Upper lobe of right lung (tissue), 1 donor: Measurements from ENCODE around the gene AKT1. TPM values are rescaled to one million over a fixed set of nuclear protein-coding genes. Genes with fewer than 3 reads are reported as not detected.
"Not testable (repeated sequence)": the region's sequence is repeated elsewhere in the genome, so short reads cannot be mapped to it uniquely, and the experiment has no call there.

Source experiments
- ATAC-seq: fragments of 200-7000 bp; cut with Tn5 transposase; one replicate; pipeline ENCODE4 v1.9.1; 2020; ENCODE audit warnings: mild to moderate bottlenecking, moderate library complexity
- DNase-seq: peaks from one replicate; pipeline ENCODE4 v3.0.0-alpha.2; 2020
- H3K27ac ChIP-seq: fragments of 200-600 bp; one replicate; pipeline ENCODE4 v1.8.0; 2022
- H3K27me3 ChIP-seq: fragments of 200-600 bp; one replicate; pipeline ENCODE4 v1.8.0; 2022; ENCODE audit warnings: mild to moderate bottlenecking
- H3K36me3 ChIP-seq: fragments of 200-600 bp; one replicate; pipeline ENCODE4 v1.8.0; 2022
- H3K4me1 ChIP-seq: fragments of 200-600 bp; one replicate; pipeline ENCODE4 v1.8.0; 2022
- H3K4me3 ChIP-seq: fragments of 200-600 bp; one replicate; pipeline ENCODE4 v1.8.0; 2022; ENCODE audit warnings: mild to moderate bottlenecking
- H3K9me3 ChIP-seq: fragments of 200-600 bp; one replicate; pipeline ENCODE4 v1.8.0; 2022
- intact Hi-C: fragments of 100-400 bp; cut with DNase I; formaldehyde crosslinking; loops from one replicate; pipeline ENCODE4 v1.11.0; 2022
- total RNA-seq: library from RNA; stranded (reverse); fragmentation: NEBNext Ultra II Directional; extraction: Animal tissue kit (Norgen Biotek cat#: 25700); gene quantifications from one replicate; pipeline ENCODE4 v1.2.1, GENCODE V29; 2021
- TF ChIP-seq, protein P1 (sequence below): fragments of 200-600 bp; IDR thresholded peaks from one replicate; pipeline ENCODE4 v1.8.0; 2022; ENCODE audit warnings: antibody characterized with exemption
- donor health status: DM: no; HTN: yes; CAD: no; lungs with severe emphysema.

The AKT1 gene
- total RNA-seq, 1 donor from 2014 or later: 174 TPM

DNA sequence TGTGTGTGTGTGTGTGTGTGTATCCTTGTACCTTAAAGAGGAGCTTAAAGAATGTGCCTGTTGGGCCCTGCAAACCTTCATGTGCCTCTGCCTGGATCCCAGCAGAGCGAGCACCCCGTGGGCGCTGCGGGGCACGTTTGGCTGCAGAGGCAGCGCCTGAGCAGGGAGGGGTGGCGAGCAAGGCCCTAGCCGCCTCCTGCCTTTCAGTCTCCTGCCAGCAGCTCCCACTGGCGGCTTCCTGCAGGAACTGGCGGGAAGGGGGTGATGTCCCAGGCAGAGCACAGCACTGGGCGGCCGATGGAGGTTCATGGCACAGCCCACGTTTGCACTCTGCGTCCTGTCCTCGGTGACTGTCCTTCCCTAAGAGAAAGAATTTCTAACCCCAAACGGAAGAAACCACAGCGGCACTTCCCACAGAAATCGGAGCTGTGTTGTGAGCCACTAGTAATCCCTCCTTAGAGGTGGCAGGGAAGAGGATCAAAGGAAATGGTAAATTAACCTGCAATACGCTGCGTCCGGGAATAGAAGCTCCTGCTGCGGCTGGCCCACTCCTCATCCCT lies 25.2 kb upstream of the AKT1 start:
- ATAC-seq: peak; percentile 65
- no peaks in the 10 kb centered on the region for H3K9me3 ChIP-seq
- no peak overlapping the region for H3K27ac ChIP-seq
- DNase-seq: peak; percentile 88
- no peaks in the 10 kb centered on the region for H3K36me3 ChIP-seq
- TF ChIP-seq, protein P1, sequence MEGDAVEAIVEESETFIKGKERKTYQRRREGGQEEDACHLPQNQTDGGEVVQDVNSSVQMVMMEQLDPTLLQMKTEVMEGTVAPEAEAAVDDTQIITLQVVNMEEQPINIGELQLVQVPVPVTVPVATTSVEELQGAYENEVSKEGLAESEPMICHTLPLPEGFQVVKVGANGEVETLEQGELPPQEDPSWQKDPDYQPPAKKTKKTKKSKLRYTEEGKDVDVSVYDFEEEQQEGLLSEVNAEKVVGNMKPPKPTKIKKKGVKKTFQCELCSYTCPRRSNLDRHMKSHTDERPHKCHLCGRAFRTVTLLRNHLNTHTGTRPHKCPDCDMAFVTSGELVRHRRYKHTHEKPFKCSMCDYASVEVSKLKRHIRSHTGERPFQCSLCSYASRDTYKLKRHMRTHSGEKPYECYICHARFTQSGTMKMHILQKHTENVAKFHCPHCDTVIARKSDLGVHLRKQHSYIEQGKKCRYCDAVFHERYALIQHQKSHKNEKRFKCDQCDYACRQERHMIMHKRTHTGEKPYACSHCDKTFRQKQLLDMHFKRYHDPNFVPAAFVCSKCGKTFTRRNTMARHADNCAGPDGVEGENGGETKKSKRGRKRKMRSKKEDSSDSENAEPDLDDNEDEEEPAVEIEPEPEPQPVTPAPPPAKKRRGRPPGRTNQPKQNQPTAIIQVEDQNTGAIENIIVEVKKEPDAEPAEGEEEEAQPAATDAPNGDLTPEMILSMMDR: peak; percentile 51
- intact Hi-C loops: no loop called here
- peaks cover 12% of the 10 kb centered on the region for H3K4me1 ChIP-seq
- no peaks in the 10 kb centered on the region for H3K27me3 ChIP-seq
- H3K4me3 ChIP-seq: no peak overlapping the region

DNA sequence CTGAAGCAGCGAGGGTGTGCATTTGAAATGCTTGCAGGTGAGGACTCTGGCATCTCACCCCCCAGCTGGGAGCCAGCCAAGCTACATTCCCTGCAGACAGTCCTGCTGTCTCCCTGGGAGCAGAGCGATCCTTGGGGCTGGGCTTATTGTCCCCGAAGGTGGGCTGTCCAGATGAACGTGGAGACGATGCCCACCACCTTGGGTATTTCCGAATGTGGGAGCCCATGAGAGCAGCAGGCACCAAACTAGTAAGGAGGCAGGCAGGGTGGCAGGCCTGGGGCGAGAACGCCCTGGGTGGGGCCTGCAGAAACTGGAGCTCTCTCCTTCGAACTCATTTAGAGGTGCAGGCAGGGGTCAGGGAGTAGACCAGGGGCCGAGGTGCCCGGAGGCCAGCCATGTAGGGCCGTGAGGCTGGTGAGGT lies 23.8 kb upstream of the AKT1 start:
- H3K27ac ChIP-seq: no peak overlapping the region
- no peaks in the 10 kb centered on the region for H3K27me3 ChIP-seq
- ATAC-seq (no peak), DNase-seq (peak; percentile 55)
- TF ChIP-seq, protein P1: no peak
- peaks cover 16% of the 10 kb centered on the region for H3K4me1 ChIP-seq
- intact Hi-C loops: no loop called here
- no peaks in the 10 kb centered on the region for H3K36me3 ChIP-seq
- H3K4me3 ChIP-seq: no peak overlapping the region
- H3K9me3 ChIP-seq: no peaks in the 10 kb centered on the region

DNA sequence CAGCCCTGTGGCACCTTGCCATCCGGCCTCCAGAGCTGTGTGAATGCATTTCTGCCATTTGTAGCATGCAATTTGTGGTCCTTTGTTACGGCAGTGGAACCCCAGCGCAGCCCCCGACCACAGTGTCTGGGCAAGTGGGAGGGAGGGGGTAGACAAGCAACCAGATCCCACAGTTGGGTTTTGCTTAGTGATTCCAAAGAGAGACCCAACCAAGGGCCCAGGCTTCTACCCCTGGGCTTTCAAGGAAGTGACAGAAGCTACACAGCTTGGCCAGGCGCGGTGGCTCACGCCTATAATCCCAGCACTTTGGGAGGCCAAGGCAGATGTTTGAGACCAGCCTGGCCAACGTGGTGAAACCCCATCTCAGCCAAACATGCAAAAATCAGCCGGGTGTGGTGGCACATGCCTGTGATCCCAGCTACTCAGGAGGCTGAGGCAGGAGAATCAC lies 23.2 kb upstream of the AKT1 start:
- Histone ChIP-seq H3K36me3 (no peaks in the 10 kb centered on the region), H3K4me1 (peaks cover 21% of the 10 kb centered on the region), H3K27me3 (no peaks in the 10 kb centered on the region), H3K9me3 (no peaks in the 10 kb centered on the region), H3K27ac (no peak overlapping the region), H3K4me3 (no peak overlapping the region)
- intact Hi-C loops: no loop called here
- TF ChIP-seq, protein P1: no peak
- DNase-seq: peak; percentile 65
- no peak for ATAC-seq

DNA sequence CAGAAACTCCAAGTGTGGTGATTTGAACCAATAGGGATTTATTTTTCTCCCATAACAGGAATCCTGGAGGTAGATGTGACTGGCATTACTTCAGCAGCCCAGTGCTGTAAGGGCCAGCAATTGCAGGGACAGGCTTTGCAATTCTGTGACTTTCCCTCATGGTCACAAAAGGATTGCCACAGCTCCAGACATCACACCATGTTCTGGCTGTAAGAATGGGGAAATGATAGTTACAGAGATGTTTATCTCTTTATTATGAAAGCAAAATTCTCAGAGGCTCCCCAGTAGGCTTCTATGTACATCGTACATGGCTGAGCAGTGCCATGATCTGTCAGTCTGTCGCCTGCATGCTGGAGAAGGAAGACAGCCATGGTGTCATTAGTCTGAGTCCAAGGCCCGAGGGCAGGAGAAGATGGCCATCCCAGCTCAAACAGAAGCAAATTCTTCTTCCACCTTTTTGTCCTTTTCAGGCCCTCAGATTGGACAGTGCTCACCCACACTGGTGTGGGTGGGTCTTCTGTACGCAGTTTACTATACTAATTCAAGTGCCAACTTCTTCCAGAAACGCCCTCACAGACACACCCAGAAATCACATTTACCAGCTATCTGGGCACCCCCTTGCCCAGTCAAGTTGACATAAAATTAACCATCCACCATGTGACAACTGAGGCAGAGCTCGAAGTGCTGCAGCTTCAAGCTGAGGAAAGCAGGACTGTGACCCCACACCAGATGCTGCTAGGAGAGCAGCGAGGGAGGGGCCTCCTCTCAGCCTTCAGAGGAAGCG lies 22.6 kb upstream of the AKT1 start:
- Histone ChIP-seq H3K4me3 (no peak overlapping the region), H3K27me3 (no peaks in the 10 kb centered on the region), H3K9me3 (no peaks in the 10 kb centered on the region), H3K4me1 (peaks cover 21% of the 10 kb centered on the region), H3K27ac (no peak overlapping the region), H3K36me3 (no peaks in the 10 kb centered on the region)
- intact Hi-C loops: no loop called here
- ATAC-seq (no peak), DNase-seq (no peak)
- TF ChIP-seq, protein P1: no peak

DNA sequence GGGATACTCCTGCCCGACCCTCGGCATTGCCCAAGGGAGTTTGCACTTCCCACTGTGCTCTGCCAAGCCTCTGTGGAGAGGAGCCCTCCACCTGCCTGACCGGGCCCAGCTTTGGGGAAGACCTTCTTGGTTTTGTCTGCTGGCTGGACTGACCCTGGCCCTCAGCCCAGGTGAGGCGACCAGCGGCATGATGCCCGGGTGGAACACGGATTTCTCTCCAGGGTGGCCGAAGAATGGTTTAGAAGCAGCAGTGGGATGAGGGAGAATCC lies 21.0 kb upstream of the AKT1 start:
- no peaks in the 10 kb centered on the region for H3K9me3 ChIP-seq
- peak overlapping the region; percentile 86 for H3K4me3 ChIP-seq
- DNase-seq: no peak
- intact Hi-C loops: no loop called here
- peaks cover 21% of the 10 kb centered on the region for H3K4me1 ChIP-seq
- no peaks in the 10 kb centered on the region for H3K27me3 ChIP-seq
- no peaks in the 10 kb centered on the region for H3K36me3 ChIP-seq
- no peak for ATAC-seq
- peak overlapping the region; percentile 91 for H3K27ac ChIP-seq
- TF ChIP-seq, protein P1: no peak

DNA sequence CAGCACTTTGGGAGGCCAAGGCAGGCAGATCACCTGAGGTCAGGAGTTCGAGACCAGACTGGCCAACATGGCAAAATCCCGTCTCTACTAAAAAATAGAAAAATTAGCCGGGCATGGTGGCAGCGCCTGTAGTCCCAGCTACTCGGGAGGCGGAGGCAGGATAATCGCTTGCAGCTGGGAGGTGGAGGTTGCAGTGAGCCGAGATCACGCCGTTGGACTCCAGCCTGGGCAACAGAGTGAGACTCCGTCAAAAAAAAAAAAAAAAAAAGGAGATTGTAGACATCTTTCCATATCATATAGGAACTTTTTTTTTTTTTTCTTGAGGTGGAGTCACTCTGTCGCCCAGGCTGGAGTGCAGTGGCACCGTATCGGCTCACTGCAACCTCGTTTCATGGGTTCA lies 19.2 kb upstream of the AKT1 start:
- Histone ChIP-seq H3K27ac (peak overlapping the region; percentile 91), H3K4me3 (peak overlapping the region; percentile 86), H3K4me1 (peaks cover 21% of the 10 kb centered on the region)
- H3K9me3 ChIP-seq, intact Hi-C loops, H3K27me3 ChIP-seq, H3K36me3 ChIP-seq, ATAC-seq: not testable (repeated sequence)
- DNase-seq: peak; percentile 28
